Bronchial epithelial cell (primary cell): ENCODE measurements around the gene IMPA2. TPM values are rescaled to one million over a fixed set of nuclear protein-coding genes. Genes with fewer than 3 reads are reported as not detected.
A peak's percentile ranks its signal among the peaks of the same experiment; 100 is the strongest.
"Not testable (repeated sequence)": the region's sequence is repeated elsewhere in the genome, so short reads cannot be mapped to it uniquely, and the experiment has no call there.

Experiments used
- DNase-seq: peaks from one replicate; pipeline ENCODE4 v3.0.0-alpha.2; 2010; ENCODE audit warnings: low read depth
- FAIRE-seq: peaks from 2 replicates; lab custom pipeline; 2011; peaks lifted over from hg19 to GRCh38; lab: Jason Lieb, UNC
- H3K27me3 ChIP-seq: 2 replicates; pipeline ENCODE4 v1.5.1; 2011; ENCODE audit warnings: low read length; ENCODE audit not compliant: control insufficient read depth, insufficient read depth
- H3K36me3 ChIP-seq: 2 replicates; pipeline ENCODE4 v1.5.1; 2011; ENCODE audit warnings: low read length; ENCODE audit not compliant: control insufficient read depth, insufficient read depth
- H3K4me3 ChIP-seq: 2 replicates; pipeline ENCODE4 v1.5.1; 2011; ENCODE audit warnings: mild to moderate bottlenecking, low read depth, low read length, control low read depth
- CTCF ChIP-seq: IDR thresholded peaks from 2 replicates; pipeline ENCODE4 v1.5.1; 2011; ENCODE audit warnings: mild to moderate bottlenecking, moderate library complexity, low read length, control low read depth, inconsistent platforms; ENCODE audit not compliant: insufficient read depth, severe bottlenecking
- total RNA-seq: library from RNA; depleted of rRNA; stranded (reverse); fragments of >200 nt; gene quantifications from 2 replicates; pipeline ENCODE4 v1.2.1, GENCODE V29; 2014

Gene IMPA2
- total RNA-seq, 1 donor from 2014 or later = 66.1 TPM

GRCh38 chr18:11957636-11958035, 23.7 kb upstream of the IMPA2 start:
- Histone ChIP-seq H3K27me3 (no peaks in the 10 kb centered on the region), H3K36me3 (no peaks in the 10 kb centered on the region), H3K4me3 (no peak overlapping the region)
- no peak for TF ChIP-seq CTCF
- FAIRE-seq (no peak), DNase-seq (no peak)

GRCh38 chr18:11959651-11960050, 21.7 kb upstream of the IMPA2 start:
- H3K4me3 ChIP-seq, H3K27me3 ChIP-seq, DNase-seq, FAIRE-seq, H3K36me3 ChIP-seq: not testable (repeated sequence)

- Histone ChIP-seq H3K4me3 (no peak overlapping the region), H3K27me3 (no peaks in the 10 kb centered on the region), H3K36me3 (no peaks in the 10 kb centered on the region)
- TF ChIP-seq CTCF = no peak
- peak; percentile 28 for FAIRE-seq
- no peak for DNase-seq
Measured at GRCh38 chr18:11960743-11961380, 20.4 kb upstream of the IMPA2 start.

GRCh38 chr18:11962597-11962996, 18.7 kb upstream of the IMPA2 start:
- TF ChIP-seq CTCF = no peak
- FAIRE-seq = no peak
- no peak for DNase-seq

GRCh38 chr18:11963991-11964484, 17.3 kb upstream of the IMPA2 start:
- Histone ChIP-seq H3K27me3 (no peaks in the 10 kb centered on the region), H3K4me3 (no peak overlapping the region), H3K36me3 (no peaks in the 10 kb centered on the region)
- DNase-seq (no peak), FAIRE-seq (no peak)
- peak; percentile 19 for TF ChIP-seq CTCF

More at GRCh38 chr18:11962597-11962996, 18.7 kb upstream of the IMPA2 start:
- H3K4me3 ChIP-seq = no peak overlapping the region
- H3K36me3 ChIP-seq = no peaks in the 10 kb centered on the region
- no peaks in the 10 kb centered on the region for H3K27me3 ChIP-seq

- no peaks in the 10 kb centered on the region for H3K36me3 ChIP-seq
- H3K27me3 ChIP-seq = no peaks in the 10 kb centered on the region
- FAIRE-seq (no peak), DNase-seq (no peak)
- H3K4me3 ChIP-seq = no peak overlapping the region
- TF ChIP-seq CTCF = no peak
Measured at GRCh38 chr18:11969904-11970835, 11.1 kb upstream of the IMPA2 start.

GRCh38 chr18:11970836-11971226, 10.5 kb upstream of the IMPA2 start:
- H3K36me3 ChIP-seq, H3K27me3 ChIP-seq, DNase-seq, FAIRE-seq, H3K4me3 ChIP-seq: not testable (repeated sequence)
